HTR-8/SVneo (cell line): ENCODE data around the gene SBF2.
"Not testable (repeated sequence)": the region's sequence is repeated elsewhere in the genome, so short reads cannot be mapped to it uniquely, and the experiment has no call there.

Experiments
- DNase-seq: peaks from one replicate; pipeline ENCODE4 v3.0.0; 2011; ENCODE audit warnings: low spot score, mixed read lengths; ENCODE audit not compliant: insufficient read length
- FAIRE-seq: peaks from 2 replicates; lab custom pipeline; 2011; peaks lifted over from hg19 to GRCh38; lab: Jason Lieb, UNC

The SBF2 gene

DNA sequence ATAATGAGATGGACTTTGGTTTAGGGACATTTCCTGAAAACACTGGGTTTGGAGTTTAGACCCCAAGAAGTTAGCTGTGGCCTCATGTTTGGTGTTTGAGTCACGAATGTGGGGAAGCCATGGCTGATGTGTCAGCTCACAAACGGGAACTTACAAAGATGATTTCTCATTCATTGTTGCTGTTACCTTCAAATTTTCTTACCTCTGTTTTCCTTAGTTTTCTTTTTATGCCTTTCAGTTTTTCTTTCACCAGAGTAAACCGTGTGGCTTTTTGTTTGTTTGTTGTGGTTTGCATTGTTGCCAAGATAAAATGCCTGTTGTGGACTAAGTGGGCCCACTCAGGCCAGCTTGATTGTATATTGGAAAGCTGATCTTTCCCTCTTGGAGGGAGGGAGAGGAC lies 541.0 kb downstream of the SBF2 start:
- DNase-seq (no peak), FAIRE-seq (no peak)

DNA sequence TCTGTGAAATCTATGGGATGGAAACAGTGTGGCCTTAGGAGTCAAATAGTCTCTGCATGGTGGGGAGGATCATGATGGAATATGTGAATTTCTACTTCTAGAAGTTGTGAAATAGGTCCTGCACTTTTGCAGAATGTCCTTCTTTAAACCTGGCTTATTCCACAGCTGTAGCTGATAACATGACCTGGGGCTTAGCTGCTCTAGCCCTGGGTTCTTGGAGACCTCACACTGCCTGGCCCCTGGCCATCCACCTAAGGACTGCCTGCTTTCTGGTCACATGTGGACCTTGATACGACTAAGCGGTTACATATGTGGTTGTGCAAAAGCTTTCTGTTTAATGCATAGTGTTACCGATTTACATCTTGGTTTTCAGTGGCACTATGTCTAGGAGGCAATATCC lies 541.9 kb downstream of the SBF2 start:
- DNase-seq: no peak
- FAIRE-seq: no peak

DNA sequence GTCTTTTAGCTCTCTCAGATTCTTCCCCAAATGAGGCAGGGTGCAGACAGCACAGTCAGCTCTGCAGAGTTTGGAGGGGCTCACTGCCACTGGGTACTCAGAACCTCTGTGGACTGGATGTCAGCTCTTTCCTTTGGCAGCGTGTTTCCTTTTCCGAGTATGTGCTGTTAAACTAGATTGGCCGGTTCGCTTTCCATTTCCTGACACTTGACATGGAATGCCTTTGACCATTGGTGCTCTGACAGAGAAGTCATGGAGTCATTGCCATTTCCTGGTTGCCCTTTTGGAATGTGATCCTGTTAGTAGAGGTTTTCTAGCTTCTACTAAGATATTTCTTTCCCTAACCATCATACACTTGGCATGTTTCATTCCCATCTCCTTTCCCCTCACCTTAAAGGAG lies 543.5 kb downstream of the SBF2 start:
- DNase-seq: no peak
- no peak for FAIRE-seq

DNA sequence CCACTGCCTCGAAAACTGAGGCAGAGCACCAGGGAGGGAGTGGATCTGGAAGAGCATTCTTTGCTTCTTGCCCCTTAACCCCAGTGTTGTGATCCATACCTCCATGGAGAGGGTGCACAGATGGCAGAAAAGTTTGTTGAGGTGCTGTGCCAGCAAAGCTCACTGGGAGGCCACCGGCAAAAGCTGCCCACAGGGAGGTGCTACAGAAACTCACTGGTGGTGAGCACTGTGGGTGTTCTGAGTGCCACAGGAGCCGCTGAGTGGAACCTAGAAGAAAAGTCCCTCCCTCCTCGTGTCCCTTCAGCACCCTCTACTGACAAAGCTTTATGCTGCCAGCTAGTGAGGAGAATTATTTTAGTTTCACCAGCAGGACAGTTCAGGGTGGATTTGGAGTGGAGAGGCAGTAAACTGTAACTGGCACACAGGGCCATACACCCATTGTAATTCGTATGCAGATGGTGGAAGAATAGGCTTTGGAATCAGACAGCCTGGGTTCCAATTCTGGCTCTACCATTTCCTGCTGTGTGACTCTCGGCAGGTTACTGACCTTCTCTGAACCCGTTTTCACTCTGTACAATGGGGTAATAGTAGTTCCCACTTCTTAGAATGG lies 545.6 kb downstream of the SBF2 start:
- peak; percentile 62 for DNase-seq
- FAIRE-seq: no peak

DNA sequence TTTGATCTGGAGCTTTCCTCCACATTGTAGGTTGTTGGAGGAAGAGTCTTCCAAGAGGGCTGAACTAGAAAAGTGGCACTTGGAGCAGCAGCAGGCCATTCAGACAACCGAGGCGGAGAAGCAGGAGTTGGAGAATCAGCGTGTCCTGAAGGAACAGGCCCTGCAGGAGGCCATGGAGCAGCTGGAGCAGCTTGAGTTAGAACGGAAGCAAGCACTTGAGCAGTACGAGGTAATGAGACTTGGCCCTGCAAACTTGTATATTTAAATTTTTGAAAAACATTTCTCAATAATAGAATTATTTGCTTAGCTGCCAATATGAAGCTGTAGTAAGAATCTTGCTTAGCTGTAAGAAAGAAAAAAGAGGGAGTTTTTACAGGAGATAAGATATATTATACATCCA lies 546.2 kb downstream of the SBF2 start:
- FAIRE-seq (no peak), DNase-seq (no peak)

DNA sequence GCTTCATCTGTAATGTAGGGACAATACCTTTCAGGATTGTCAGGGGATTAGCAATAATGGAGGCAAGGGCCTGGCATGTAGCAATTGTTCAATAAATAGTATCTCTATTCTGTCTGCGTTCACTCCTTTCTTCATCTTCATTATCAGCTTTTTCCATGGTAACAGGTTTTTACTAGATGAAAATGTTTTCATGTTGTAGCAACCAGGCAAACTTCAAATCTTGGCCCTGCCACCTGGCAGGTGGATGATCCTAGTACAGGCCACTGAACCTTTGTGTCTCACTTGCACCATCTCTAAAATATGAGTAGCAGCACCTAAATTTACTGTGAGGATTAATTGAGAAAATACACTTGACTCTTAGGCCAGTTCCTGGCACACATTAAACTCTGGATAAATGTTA lies 546.8 kb downstream of the SBF2 start:
- DNase-seq: no peak
- FAIRE-seq: no peak

DNA sequence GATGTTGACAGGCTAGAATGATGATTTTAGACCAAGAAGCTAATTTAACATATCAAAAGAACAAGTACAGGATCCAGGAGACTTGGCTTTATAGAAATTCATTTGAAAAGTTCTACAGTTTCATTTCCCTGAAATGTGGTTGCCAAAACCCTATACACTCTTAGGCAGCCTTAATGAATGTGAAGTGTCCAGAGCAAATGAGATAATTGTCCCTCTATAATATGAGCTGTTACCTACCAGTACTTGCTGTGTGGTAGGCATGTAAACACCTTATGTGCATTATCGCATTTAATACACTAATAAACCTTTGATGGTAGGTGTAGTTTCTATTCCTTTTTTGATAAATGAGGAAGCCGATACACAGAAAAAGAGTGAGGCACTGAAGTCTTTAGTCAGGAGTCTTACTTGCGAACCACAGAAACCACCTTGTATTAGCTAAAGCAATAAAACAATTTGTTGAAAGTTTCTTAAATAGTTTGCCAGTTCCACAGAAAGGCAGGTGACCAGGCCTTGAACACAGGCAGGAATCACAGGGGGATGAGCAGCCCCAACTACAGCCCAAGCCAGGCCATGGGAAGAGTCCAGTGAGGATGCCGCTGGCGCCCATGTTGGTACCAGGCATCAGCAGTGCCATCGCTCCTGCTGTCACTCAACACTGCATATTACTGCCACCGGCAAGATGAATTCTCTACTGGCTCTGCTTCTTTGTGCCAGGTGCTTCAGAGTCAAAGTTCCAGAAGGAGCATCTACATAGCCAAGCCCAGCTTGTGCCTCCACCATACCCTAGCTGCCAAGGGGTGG lies 548.4 kb downstream of the SBF2 start:
- FAIRE-seq (no peak), DNase-seq (no peak)

DNA sequence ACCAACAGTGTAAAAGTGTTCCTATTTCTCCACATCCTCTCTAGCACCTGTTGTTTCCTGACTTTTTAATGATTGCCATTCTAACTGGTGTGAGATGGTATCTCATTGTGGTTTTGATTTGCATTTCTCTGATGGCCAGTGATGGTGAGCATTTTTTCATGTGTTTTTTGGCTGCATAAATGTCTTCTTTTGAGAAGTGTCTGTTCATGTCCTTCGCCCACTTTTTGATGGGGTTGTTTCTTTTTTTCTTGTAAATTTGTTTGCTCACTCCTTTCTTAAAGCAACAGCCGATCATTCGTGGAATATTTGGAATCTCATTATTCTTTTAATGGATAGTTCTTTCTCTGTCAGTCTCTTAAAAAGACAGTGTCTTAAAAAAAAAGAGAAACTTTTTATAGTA lies 550.5 kb downstream of the SBF2 start:
- not testable (repeated sequence) for FAIRE-seq, DNase-seq

DNA sequence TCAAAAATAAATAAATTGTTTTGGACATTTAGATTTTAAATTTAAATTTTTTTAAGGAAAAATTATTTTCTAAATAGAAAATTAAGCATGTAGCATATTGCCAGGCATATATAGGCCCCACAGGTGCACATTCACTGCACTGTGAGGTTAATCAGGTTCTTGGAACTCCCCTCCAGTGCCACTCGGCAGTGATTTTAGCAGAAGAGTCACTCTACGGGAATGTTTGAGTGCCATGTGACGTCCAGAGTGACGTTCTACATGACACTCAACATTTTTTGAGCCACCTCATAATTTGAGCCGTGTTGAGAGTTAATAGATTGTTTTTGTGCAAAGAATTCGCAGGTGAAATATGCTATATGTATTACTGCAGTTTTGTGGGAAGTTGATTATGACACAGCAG lies 552.8 kb downstream of the SBF2 start:
- no peak for DNase-seq
- no peak for FAIRE-seq

DNA sequence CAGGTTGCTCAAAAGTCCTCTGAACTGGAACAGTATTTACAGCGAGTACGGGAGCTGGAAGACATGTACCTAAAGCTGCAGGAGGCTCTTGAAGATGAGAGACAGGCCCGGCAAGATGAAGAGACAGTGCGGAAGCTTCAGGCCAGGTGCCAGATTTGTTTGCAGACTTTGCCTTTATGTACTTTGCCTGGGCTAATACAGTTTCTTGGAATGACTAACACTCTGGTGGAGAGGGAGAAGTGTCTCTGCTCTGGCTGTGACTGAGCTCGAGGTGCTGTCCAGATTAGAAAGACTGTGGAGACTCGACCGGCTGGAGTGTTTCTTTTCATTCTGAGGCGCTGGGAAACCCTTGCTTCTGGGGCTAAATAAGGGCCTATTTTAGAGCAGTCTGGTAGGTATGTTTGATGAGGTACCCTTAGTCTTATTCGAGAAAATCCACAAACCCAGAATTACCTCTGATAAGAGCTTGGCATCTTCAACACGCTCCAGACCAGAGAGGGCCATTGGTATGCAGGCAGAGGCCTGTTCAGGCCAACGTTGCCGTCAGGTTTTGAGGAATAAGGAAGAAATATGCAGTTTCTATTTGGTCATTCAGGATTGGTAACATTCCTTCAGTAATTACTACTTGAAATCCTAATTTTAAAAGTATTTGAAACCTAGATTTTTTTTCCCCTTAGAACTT lies 553.7 kb downstream of the SBF2 start:
- no peak for DNase-seq
- no peak for FAIRE-seq

DNA sequence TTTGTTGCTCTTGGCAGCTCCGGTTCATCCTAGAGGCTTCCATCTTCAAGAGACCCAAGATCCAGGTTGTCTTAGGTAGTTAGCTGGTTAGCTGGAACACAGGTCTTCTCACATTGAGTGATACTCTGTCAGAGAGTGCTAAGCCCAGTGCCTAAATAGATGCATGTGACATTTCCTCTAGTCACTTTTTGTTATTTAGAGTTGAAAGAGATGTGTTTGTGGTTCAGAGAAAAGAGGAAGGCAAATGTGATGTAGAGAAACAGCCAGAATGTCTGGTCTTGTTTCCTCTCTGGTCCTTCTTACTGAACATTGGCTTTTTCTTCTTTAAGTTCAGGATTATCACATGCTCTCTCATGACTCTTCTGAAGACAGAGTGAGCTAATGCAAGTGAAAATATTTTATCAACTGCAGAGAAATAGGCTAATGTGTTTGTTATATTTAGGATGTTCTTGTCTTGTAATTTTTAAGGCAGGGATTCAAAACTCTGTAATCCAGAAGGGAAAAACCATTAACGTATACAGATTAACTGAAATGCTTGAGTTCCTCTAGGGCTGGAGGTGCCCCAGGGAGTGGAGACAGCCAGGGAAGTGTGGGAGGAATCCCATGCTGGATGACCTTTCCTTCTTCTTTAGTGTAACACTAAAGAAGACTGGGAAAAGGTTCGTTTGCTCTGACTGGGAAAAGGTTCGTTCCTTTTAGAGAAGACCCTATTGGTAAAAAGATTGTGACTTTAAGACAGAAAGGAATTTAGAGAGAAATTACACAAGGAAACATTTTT lies 554.7 kb downstream of the SBF2 start:
- no peak for DNase-seq
- FAIRE-seq: no peak

DNA sequence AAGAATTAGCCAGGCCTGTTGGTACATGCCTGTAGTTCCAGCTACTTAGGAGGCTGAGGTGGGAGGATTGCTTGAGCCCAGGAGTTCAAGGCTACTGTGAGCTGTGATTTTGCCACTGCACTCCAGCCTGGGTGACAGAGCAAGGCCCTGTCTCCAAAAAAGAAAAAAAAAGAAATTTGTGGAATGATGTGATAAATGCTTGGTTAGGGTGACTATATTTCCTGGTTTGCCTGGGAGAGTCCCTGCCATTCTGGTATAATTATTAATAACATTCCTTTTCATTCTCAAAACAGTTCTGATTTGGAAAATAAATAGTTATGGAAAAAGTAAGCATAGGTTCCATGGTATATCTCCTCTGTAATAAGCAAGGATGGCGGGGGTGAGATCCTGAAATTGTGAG lies 555.3 kb downstream of the SBF2 start:
- no peak for FAIRE-seq

DNA sequence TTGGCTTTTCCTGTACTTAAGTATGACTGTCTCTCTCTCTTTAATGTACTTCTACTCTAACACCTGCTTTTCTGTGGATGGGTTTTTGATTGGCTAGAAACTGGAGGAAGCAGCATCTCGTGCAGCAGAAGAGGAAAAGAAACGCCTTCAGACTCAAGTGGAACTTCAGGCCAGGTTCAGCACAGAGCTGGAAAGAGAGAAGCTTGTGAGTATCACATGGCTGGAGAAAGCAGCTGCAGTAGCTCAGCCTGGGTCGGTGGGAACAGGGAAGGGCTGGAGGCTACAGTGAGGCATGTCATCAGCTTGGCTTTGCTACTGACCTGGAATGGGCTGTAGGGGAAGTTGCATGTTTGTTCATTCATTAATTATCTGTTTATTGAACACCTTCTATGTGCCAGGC lies 555.9 kb downstream of the SBF2 start:
- DNase-seq (no peak), FAIRE-seq (no peak)

More for the DNA sequence above, 555.3 kb downstream of the SBF2 start:
- DNase-seq: no peak

DNA sequence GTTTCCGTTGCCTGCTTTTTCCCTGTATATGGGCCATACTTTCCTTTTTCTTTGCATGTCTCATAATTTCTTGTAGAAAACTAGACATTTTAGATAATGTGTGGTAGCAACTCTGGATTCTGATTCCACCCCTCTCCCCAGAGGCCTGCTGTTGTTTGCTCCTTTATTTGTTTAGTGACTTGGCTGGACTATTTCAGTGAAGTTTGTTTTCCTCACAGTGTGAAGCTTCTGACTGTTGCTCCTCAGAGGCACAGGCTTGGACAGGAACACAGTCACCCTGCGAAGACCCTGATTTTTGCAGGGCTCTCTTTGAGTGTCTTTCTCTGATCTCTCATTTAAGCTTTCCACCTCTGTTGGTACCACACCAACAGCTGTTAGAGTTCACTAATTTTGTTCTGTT lies 557.7 kb downstream of the SBF2 start:
- FAIRE-seq (no peak), DNase-seq (no peak)

DNA sequence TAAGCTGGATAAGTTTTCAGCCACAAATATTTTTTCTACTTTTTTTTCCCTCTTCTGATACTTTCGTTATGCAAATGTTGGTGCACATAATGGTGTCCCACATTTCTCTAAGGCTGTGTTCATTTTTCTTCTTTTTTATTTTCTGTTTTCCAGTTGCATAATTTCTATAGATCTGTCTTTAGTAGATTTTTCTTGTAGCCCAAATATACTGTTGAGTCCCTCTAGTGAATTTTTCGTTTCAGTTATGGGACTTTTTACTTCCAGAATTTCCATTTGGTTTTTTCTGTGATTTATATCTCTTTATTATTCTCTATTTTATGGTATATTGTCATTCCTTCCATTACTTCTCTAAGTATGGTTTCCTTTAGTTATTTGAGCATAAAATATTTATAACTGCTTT lies 558.1 kb downstream of the SBF2 start:
- no peak for FAIRE-seq
- no peak for DNase-seq

DNA sequence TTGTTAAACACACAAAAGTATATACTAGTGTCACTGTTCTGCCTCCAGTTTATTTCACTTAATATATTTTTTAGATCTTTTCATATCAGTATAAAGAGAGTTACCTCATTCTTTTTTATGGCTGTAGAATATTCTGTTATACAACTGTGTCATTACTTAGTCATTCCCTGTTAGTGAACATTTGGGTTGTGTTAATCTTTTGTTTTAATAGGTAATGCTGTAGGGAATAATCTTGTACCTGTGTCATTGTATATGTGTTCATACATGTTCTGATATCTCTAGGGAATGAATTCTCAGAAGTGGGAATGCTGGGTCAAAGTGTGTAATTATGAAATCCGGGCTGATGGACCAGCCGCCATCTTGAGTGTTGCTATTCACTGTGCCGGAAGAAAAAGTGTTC lies 558.8 kb downstream of the SBF2 start:
- FAIRE-seq: no peak

DNA sequence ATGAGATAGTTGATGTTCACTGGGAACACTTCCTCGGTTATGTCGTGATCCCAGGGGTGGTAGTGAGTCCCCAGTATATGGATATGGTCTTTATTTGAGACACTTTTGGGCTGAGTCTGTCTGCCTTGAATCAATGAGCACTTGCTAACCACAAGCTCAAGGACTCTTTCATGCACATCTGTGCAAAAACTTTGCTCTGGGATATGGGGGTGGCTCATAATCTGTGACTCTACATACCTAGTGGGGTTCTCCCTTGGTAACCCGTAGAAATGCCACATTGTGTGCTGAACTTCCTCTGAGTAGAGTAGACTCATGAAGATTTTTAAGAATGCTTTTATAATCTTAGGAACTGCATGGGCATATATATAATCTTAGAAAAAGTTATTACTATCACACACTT lies 560.8 kb downstream of the SBF2 start:
- DNase-seq (no peak), FAIRE-seq (no peak)

More for the DNA sequence above, 558.8 kb downstream of the SBF2 start:
- DNase-seq: no peak

DNA sequence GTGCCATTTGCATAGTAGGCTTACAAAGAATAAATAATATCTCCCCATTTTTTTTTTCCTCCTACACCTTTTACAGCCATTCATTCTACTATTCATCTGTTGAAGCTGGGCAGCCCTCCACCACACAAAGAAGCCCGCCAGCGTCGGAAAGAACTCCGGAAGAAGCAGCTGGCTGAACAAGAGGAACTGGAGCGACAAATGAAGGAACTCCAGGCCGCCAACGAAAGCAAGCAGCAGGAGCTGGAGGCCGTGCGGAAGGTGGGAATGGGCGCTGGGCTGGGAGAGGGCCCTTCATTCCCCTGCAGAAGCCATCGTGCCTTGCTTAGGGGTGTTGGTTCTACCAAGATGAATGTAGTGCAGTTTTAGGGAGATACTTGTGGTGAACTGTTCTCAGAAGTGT lies 561.6 kb downstream of the SBF2 start:
- no peak for FAIRE-seq
- no peak for DNase-seq

DNA sequence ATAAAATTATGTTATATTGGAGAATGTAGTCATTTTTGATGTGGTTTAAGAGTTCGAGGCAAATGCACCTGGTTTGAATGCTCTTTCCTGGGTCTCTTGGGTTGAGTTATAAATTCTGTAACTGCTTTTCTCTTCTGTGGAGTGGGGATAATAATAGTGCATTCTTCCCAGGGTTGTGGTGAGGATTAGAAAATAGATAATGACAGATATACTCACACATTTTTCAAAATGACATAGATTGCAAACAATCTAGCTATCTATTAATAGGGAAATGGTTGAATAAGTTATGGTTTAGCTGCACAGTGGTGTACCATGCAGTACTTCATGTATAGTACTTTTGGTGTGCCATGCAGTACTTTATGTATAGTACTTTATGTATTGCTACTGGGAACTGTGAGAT lies 562.8 kb downstream of the SBF2 start:
- DNase-seq (no peak), FAIRE-seq (no peak)
